Inflammatory macrophage treated with lipopolysaccharide for 1 hour (primary cell): ENCODE measurements around the gene PDZD2.
A peak's percentile ranks its signal among the peaks of the same experiment; 100 is the strongest.

Experiments used
- DNase-seq, 2 donors: peaks; one replicate each; pipeline ENCODE4 v3.0.0-alpha.2; 2020 to 2022

The PDZD2 gene

DNA sequence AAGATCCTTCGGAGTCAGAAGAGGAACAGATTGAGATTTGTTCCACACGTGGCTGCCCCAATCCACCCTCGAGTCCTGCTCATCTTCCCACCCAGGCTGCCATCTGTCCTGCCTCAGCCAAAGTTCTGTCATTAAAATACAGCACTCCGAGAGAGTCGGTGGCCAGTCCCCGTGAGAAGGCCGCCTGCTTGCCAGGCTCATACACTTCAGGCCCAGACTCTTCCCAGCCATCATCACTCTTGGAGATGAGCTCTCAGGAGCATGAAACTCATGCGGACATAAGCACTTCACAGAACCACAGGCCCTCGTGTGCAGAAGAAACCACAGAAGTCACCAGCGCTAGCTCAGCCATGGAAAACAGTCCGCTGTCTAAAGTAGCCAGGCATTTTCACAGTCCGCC lies 449.3 kb downstream of the PDZD2 start:
- no peak for DNase-seq

- no peak for DNase-seq
Measured at GRCh38 chr5:32089146-32090000, 450.4 kb downstream of the PDZD2 start.

GRCh38 chr5:32090026-32090754 lies 451.3 kb downstream of the PDZD2 start:
- DNase-seq = no peak

DNA sequence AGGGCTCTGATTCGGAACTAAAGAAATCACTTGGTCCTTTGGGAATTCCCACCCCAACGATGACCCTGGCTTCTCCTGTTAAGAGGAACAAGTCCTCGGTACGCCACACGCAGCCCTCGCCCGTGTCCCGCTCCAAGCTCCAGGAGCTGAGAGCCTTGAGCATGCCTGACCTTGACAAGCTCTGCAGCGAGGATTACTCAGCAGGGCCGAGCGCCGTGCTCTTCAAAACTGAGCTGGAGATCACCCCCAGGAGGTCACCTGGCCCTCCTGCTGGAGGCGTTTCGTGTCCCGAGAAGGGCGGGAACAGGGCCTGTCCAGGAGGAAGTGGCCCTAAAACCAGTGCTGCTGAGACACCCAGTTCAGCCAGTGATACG lies 451.8 kb downstream of the PDZD2 start:
- no peak for DNase-seq

DNA sequence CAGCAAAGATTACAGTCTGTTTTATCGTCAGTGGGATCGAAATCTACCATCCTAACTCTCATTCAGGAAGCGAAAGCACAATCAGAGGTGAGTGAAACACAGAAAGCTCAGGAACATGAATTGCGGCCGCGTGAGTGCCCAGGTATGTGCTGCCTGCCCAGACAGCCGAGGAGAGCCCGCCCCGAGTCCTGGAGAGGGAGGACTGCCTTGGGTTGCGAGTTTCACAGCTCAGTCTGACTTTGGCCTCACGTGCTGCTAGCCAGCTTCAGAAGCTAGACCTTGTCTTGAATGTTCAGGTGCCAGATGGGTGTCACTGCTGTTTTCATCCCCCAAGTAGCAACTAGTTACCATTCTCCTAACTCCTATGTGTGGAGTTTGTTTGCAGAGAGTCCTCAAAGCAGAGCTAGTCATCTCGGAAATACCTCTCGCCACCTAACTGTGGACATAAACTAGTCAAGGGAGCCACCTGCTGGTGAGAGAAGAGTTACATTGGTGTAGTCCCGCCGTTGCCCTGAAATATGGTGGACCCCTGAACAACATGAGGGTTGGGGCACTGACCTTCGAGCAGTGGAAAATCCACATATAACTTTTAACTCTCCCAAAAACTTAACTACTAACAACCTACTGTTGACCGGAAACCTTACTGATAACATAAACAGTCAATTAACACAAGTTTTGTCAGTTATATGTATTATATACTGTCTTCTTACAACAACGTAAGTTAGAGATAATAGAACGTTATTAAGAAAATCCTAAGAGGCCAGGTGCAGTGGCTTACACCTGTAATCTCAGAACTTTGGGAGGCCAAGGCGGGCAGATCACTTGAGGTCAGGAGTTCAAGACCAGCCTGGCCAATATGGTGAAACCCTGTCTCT lies 454.2 kb downstream of the PDZD2 start:
- peak; percentile 34 to 74 for DNase-seq

DNA sequence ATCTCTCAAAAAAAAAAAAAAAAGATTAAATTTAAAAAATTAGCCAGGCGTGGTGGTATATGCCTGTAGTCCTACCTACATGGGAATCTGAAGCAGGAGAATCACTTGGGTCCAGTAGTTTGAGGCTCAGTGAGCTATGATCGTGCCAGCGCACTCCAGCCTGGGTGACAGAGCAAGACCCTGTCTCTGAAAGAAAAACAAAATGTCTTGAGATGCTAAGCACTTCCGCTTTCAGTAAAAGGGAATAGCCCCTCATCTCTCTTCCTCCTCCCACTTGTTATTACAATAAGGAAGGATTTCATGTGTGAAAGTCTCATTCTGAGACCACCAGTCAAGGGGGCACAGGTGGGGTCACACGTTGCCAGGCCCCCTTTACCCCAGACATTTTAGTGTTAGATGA lies 455.8 kb downstream of the PDZD2 start:
- DNase-seq = no peak

DNA sequence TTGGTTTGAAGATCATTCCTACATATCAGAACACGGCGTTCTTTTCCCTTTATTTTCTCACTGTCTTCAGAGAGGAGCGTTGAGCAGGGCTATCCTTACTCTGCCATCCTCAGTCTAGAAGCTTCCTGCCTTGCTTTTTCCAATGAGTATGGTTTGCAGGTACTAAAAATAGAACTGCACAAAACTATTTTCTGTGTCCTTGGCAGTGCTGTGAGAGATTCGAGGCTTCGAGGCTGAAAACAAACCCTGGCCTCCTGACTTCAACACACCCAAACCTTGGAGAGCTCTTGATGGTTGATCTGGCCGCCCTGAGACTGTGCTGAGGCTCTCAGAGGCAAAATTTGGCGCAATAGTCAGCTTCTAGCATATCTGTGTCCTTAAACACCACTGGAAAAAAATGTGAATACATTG lies 456.3 kb downstream of the PDZD2 start:
- no peak for DNase-seq

- DNase-seq = no peak
Measured at GRCh38 chr5:32096891-32097595, 458.1 kb downstream of the PDZD2 start.

DNA sequence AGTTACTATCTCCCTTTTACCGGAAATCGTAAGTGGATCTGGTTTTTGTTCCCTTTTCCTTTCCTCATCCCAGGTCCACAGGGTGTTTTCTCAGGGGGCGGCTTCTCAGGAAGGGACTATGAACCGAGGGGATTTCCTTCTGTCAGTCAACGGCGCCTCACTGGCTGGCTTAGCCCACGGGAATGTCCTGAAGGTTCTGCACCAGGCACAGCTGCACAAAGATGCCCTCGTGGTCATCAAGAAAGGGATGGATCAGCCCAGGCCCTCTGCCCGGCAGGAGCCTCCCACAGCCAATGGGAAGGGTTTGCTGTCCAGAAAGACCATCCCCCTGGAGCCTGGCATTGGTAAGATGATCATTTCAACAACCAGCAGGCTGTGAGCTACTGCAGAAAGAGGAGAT lies 459.4 kb downstream of the PDZD2 start:
- DNase-seq = peak in 1 of 2 donors; percentile 12

DNA sequence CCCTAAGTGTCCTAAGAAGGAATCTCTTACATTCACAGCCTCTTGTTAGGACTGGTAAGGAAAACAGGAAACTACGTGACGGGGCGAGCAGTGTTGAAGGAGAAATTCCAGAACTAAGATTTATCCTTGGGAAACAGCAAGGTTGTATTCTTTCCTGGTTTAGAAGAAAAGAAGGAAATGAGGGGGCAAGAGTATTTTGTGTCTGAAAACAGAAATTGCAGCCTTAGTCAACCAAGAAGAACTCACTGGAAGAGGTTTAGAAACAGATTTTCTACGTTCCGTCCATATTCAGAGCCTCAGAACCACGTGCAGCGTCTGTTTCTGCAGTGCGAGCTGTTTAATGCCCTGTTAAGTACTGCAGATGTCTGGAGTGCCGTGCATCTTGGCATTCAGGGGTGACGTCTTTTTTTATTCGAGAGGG lies 460.0 kb downstream of the PDZD2 start:
- DNase-seq = no peak

DNA sequence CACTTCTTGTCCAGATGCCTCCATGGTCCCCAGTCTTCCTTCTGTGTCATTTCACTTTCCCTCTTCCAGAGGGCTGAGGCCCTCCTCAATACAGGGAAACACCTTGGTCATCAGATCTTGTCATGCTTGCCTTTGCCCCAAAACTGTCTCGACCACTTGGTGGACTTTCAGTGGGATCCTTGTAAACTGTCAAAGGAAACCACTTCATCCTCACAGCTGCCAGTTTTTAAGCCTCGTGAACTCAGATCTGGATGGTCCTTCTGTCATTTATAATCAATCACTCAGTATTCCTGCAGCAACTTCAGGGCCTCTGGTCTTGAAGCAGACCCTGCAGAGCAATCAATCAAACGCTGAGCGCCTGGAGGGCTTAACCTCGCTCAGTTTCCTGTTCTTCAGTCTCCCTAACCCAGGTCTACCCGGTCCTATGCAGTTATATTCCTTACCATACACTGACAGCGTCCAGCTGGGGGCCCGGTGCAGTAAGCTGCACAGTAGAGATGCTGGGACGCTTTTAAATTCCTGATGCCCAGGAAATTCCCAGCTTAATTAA lies 460.6 kb downstream of the PDZD2 start:
- no peak for DNase-seq

GRCh38 chr5:32100230-32100629 lies 461.3 kb downstream of the PDZD2 start:
- DNase-seq = no peak

GRCh38 chr5:32100691-32101302 lies 461.9 kb downstream of the PDZD2 start:
- no peak for DNase-seq

DNA sequence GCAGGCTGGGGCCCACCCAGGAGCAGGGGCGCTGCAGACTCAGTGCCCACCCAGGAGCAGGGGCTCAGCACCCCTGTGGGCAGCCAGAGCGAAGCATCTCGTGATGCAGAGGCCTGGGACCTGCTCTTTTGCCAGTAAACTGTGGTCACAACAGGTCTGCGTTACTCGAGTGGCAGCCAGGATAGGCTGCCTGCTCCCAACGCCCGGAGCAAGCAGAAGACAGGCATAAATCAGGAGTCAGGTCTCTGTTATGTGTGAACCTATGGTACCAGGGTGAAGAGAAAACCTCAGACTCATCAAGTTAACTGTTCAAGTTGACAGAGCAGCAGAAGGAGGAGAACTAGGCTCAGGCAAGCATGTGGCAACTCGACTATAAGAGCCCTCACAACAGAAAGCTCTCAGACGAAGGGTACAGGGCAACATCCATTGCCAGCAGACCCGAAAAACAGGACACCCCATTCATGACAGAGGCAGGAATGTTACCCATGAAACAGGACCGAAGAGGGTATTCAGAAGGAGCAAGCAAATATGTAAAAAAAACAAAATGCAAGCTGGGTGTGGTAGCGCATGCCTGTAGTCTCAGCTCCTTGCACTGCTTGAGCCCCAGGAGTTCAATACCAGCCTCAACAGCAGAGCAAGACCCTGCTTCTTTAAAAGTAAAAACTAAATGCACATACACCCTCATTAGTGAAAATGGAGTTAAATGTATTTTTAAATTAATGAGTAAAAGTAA lies 463.5 kb downstream of the PDZD2 start:
- no peak for DNase-seq

DNA sequence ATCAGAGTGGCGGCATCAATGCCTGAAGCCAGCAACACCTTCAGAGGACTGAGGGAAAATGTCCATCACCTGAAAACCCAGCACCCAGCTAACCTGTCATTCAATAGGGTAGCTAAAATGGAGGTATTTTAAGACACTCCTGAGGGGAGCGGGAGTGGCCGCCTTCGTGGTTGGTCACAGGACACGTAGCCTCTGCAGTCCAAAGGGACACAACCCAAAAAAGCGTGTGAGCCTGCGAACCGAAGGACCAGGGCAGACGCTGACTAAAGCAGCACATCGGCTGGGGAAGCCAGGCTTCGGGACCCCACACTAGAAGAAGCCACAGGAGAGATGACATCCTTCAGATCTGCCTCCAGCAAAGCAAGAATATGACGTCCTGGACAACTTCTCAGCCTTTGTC lies 464.6 kb downstream of the PDZD2 start:
- no peak for DNase-seq

GRCh38 chr5:32107291-32107690 lies 468.4 kb downstream of the PDZD2 start:
- DNase-seq = no peak

GRCh38 chr5:32108167-32108566 lies 469.2 kb downstream of the PDZD2 start:
- DNase-seq = no peak

GRCh38 chr5:32109236-32109635 lies 470.3 kb downstream of the PDZD2 start:
- DNase-seq = no peak

GRCh38 chr5:32110111-32110696 lies 471.3 kb downstream of the PDZD2 start:
- DNase-seq = no peak

DNA sequence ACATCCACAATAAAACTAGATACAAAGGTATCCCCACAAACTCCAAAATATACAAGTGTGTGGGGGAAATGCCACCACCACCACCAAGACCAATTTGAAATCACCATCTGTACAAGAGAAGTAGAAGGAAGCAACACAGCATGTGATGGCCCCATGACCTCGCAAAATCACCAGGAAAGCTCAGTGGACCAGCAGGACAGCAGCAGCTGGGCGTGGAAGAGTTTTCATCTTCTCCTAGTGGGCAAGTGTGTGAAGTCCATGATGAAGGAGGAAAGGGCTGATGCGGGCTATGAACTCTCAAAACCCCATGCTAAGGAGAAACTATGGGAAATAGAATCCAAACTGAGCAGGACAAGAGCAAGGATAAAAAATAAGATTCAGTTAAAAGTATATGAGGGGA lies 477.1 kb downstream of the PDZD2 start:
- DNase-seq = peak; percentile 30 to 73
